GM12873 (cell line): ENCODE results near the gene RABGAP1L.

Experiments used
- TF ChIP-seq, protein P1 (sequence below): IDR thresholded peaks from 2 replicates; pipeline ENCODE4 v1.5.1; 2012; ENCODE audit warnings: low read depth, mild to moderate bottlenecking, moderate library complexity, low read length, control low read depth; ENCODE audit not compliant: insufficient read depth; ENCODE audit errors: missing control alignments

RABGAP1L gene

DNA sequence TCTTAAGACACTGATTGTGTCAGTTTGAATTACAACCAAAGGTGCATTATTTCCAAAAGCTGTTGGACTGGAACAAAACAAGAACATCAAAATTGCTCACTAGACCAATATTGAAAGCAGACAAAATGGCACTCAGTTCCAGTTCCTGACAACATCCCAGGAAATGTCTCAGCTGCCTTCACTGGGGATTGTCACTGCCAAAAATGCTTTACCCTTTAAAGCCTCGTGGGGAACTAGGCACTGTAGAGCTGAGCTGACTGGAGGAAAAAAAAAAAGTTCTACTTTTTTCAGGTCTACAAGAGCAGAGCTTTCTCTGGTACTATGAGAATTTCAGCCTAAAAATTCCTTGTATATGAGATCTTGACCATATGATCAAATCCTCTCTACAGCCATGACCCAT, 310.4 kb downstream of the RABGAP1L start:
- TF ChIP-seq, protein P1, sequence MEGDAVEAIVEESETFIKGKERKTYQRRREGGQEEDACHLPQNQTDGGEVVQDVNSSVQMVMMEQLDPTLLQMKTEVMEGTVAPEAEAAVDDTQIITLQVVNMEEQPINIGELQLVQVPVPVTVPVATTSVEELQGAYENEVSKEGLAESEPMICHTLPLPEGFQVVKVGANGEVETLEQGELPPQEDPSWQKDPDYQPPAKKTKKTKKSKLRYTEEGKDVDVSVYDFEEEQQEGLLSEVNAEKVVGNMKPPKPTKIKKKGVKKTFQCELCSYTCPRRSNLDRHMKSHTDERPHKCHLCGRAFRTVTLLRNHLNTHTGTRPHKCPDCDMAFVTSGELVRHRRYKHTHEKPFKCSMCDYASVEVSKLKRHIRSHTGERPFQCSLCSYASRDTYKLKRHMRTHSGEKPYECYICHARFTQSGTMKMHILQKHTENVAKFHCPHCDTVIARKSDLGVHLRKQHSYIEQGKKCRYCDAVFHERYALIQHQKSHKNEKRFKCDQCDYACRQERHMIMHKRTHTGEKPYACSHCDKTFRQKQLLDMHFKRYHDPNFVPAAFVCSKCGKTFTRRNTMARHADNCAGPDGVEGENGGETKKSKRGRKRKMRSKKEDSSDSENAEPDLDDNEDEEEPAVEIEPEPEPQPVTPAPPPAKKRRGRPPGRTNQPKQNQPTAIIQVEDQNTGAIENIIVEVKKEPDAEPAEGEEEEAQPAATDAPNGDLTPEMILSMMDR = no peak

DNA sequence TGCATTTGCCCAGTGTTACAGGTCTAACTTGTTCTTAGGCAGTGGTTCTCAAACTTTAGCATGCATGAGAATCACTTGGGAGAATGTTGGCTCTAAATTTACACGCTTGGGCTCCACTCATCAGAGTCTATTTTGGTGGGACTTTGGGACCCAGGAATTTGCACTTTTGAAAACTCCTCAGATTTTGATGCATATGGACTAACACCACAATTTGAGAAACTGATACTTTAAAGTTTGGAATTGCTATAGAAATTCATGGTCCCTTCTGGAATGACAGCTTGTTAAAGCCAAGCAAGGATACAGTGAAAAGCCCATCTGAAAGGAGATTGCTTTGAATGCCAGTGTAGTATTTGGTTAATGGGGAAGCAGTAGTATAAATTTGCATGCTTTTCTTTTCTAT, 320.0 kb downstream of the RABGAP1L start:
- TF ChIP-seq, protein P1 = no peak

DNA sequence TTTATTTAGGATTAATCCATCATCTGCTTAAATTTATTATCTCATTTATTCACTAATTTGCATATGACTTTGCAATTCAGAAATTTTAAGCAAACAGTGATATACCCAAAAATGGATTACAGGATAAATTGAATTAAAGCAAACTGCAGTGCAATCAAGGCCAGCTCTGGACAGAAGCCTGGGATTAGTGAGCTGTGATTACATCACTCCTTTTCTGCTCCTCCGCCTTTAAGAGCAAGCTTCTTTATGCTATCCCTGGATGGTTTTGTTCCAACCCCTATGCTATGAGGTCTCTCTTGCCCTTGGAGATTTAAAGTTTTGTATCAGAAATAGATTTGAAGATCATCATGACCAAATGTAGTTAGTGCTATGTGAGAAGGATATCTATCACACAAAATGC, 321.0 kb downstream of the RABGAP1L start:
- TF ChIP-seq, protein P1 = no peak

DNA sequence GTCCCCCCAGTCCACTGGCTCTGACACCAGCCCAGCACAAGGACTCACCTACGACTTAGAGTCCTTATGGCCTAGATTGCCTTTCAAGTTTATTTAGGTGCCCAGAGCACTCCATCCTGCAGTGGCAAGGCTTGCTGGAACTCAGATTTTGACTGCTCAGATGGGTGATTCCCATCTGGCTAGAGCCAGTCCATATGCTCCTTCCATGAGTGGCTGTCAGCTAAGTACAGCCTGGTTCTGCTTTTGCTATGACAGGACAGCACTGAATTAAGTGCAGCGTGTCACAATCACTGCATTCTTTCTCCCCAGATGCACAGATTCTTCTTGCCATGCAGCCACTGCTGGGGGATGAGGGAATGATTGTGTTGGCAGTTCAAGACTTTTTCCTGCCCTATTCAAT, 332.3 kb downstream of the RABGAP1L start:
- TF ChIP-seq, protein P1 = no peak

DNA sequence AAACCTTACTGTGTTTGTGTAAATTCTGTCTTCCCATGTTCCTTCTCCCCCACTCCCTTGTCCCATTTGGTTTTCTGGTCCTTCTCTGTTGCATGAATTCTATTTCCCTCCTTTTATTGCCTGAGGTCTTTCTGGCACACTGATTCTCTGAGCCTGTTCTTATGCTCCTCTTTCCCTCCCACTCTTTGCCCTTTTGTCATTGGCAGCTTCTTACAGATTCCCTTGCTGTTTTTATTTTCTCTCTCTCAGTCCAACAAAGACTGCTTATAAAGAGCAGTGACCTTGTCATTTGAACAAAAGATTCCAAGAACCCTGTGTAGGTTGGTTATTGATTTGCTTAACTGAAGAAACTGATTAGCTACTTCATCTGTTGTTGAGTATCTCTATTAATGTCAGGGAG, 338.2 kb downstream of the RABGAP1L start:
- TF ChIP-seq, protein P1 = no peak

DNA sequence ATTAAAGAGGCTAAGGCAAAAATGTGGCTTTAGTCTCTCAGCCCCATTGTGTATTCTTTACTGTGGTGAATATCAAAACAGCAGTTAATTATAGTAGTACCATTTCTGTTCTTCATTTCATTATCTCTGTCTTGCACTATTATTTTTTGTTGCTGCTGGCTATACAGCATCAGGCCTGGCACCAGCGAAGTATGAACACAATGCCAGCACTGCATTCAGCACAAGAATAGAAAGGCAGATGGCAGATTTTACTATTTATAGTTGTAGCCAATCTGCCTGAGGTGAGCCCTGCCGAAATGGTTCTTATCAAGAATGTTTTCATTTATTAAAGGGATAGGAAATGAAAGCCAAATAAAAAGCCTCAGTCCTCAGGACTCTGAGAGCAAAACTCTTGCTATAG, 360.5 kb downstream of the RABGAP1L start:
- TF ChIP-seq, protein P1 = no peak

DNA sequence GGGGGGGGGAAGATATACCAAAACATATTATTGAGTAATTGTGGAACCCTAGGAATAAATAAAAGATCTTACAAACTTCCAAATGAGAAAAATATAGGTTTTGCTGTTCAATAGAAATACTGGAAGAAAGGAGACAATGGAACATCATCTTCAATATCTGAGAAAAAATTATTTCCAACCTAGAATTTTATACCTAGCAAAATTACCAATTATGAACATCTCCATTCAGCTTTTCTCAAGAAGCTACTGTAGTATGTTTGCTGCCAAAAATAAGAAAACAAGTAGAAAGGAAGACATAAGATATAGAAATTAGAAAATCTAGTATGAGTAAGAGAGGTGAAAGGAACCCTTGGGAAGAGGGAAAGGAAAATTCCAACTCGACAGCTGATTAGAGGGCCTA, 372.4 kb downstream of the RABGAP1L start:
- TF ChIP-seq, protein P1 = no peak
